RKO (cell line): Measurements from ENCODE around the gene NT5DC2.

Experiments
- DNase-seq: peaks from one replicate; pipeline ENCODE4 v3.0.0-alpha.2; 2016; ENCODE audit warnings: low spot score

The NT5DC2 gene

DNA sequence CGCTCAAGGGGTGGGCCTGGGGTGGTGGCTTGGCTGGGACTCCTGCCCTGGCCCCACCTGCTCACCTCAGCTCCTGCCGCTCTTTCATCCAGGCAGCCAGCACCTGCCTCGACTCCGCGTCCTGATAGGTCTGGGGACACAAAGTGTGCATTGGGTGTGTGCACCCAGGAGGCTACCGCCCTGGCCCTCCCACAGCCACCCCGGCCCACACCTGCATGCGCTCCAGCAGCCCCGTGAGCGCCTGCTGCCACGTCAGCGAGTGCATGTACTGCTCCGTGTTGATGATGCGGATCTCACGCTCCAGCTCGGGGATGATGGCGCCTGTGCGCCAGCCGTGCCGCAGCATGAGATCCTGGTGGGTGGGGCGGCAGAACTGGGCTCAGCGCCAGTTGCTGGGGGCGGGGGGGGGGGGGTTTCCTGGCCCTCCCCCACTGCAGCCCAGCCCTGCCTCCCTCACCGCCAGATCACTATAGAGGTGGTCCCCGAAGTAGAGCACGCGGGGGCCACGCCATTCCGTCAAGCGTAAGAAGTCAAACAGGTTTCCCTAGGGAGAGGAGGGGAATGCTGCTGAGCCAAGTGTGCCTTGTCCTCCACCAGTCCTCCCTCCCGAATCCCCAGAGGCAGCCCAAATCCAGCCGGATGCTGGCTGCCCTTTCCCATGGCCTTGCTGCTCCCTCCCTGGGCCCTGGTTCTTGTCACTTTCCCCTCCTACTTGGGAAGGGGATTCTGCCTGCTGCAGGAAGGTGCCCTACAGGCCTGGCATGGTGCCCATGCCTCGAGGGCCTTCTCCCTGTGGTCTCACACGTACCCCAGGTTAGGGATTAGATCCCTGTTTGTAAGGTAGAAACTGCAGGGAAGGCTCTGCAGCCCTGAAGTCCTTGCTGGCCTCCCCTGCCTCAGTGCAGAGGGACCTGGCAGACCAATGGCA is 8.6 kb downstream of the NT5DC2 start:
- no peak for DNase-seq

DNA sequence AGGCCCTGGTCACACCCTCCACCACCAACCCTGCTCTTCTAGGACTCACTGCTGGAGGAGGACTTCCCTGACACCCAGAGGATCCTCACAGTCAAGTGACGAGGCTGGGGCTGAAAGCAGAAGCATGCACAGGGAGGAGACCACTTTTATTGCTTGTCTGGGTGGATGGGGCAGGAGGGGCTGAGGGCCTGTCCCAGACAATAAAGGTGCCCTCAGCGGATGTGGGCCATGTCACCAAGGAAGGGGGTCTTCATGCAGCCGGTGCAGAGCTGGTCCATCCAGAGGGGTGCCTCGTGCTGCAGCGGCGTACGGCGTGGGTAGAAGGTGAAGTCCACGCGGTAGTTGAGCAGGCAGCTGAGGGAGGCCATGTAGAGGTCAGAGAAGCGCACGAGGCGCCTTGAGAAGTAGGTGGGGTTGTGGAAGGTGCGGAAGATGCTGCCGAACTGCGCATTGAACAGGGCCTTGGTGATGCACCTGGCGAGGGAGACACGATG is 9.4 kb downstream of the NT5DC2 start:
- no peak for DNase-seq

DNA sequence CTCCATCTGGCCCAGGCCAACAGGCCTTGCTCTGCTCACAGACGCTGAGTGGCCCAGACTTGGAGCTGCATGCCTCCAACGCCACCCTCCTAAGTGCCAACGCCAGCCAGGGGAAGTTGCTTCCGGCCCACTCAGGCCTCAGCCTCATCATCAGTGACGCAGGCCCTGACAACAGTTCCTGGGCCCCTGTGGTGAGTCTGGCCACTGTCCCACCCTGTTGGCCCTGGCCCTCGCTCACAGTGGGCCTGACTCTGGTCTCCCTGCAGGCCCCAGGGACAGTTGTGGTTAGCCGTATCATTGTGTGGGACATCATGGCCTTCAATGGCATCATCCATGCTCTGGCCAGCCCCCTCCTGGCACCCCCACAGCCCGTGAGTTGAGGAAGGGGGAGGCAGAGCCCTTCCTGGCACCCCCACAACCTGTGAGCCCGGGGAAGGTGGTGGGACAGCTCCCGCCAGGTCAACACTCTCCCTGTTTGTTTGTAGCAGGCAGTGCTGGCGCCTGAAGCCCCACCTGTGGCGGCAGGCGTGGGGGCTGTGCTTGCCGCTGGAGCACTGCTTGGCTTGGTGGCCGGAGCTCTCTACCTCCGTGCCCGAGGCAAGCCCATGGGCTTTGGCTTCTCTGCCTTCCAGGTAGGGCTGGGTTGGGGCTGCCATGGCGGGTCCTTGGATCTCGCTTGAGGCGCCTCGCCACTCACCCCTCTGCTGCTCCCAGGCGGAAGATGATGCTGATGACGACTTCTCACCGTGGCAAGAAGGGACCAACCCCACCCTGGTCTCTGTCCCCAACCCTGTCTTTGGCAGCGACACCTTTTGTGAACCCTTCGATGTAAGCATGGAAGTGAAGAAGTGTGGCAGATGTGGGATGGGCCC is 10.0 kb downstream of the NT5DC2 start:
- DNase-seq, result no peak

DNA sequence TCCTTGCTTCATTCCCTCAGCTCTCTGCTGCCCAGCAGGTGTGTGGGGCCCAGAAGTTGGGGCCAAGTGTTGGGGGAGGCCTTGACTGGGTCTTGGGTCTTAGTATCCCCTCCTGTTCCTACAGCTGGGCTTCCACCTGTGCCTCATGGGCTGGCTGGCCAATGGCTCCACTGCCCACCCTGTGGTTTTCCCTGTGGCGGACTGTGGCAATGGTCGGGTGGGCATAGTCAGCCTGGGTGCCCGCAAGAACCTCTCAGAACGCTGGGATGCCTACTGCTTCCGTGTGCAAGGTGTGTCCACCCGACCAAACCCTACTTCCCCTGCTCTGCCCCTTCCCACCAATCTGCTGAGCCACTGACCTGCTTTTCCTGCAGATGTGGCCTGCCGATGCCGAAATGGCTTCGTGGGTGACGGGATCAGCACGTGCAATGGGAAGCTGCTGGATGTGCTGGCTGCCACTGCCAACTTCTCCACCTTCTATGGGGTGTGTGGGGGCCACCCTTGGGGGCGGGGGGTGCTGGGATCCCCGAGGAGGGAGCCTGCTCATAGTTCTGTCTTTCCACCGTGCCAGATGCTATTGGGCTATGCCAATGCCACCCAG is 10.9 kb downstream of the NT5DC2 start:
- DNase-seq, result no peak

DNA sequence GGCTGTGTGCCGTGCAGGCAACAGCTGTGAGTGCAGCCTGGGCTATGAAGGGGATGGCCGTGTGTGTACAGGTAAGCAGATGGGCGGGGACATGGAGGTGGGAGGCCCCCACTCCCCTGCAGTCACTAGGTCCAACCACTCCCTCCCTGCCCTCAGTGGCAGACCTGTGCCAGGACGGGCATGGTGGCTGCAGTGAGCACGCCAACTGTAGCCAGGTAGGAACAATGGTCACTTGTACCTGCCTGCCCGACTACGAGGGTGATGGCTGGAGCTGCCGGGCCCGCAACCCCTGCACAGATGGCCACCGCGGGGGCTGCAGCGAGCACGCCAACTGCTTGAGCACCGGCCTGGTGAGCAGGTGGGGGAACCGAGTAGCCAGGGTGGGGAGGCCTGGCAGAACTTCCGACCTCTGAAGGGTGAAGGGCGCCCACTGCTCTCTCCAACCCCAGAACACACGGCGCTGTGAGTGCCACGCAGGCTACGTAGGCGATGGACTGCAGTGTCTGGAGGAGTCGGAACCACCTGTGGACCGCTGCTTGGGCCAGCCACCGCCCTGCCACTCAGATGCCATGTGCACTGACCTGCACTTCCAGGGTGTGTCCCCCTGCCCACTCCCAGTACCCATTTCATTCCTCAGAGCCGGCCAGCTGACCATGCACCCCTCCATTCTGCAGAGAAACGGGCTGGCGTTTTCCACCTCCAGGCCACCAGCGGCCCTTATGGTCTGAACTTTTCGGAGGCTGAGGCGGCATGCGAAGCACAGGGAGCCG is 11.6 kb downstream of the NT5DC2 start:
- no peak for DNase-seq

DNA sequence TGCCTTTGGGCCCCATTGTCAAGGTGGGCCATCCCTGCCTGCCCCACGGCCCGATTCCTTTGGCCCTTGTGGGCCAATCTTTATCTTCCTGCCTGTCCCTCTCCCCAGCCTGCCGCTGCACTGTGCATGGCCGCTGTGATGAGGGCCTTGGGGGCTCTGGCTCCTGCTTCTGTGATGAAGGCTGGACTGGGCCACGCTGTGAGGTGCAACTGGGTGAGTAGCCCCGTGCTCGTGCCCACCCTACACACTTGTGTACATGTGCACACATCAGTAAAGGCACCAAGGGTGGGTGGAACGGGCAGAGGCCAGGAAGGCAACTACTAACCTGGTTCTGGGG is 12.2 kb downstream of the NT5DC2 start:
- no peak for DNase-seq

DNA sequence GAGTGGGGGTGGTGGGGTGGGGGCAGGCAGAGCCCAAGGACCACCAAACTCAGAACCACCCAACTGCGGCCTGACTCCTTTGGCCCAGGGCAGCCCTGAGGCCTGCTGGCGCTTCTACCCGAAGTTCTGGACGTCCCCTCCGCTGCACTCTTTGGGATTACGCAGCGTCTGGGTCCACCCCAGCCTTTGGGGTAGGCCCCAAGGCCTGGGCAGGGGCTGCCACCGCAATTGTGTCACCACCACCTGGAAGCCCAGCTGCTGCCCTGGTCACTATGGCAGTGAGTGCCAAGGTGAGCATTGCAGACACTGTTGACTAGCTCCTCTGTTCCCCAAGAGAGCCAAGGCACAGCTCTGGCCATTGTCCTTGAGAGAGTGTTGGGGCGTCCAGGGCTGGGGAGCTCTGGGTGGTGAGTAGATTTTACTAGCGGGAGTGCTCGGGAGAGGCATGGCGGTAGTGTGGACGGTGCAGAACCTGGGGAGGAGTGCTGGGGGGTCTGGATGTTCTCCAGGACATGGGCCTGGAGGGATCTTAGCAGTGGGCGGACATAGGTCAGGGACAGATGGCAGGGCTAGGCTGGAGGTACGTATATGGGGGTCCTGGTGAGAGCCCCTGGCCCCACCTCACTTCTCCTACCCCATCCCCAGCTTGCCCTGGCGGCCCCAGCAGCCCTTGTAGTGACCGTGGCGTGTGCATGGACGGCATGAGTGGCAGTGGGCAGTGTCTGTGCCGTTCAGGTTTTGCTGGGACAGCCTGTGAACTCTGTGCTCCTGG is 12.8 kb downstream of the NT5DC2 start:
- no peak for DNase-seq

DNA sequence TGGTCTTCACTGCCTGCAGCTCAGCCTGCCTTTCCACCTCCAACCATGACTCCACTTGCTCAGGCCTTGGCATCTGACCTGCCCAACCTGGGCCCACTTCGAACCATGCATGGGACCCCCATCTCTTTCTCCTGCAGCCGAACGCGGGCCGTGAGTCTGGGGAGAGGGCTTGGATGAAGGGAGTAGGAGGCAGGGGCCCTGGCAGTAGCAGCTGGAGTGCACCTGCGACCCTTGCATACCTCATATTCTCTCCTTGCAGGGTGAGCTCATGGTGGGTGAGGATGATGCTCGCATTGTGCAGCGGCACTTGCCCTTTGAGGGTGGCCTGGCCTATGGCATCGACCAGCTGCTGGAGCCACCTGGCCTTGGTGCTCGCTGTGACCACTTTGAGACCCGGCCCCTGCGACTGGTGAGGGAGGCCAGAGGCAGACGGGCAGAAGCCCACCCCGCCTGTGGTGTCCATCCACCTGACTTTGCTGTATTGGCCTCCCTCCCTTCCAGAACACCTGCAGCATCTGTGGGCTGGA is 13.5 kb downstream of the NT5DC2 start:
- no peak for DNase-seq

DNA sequence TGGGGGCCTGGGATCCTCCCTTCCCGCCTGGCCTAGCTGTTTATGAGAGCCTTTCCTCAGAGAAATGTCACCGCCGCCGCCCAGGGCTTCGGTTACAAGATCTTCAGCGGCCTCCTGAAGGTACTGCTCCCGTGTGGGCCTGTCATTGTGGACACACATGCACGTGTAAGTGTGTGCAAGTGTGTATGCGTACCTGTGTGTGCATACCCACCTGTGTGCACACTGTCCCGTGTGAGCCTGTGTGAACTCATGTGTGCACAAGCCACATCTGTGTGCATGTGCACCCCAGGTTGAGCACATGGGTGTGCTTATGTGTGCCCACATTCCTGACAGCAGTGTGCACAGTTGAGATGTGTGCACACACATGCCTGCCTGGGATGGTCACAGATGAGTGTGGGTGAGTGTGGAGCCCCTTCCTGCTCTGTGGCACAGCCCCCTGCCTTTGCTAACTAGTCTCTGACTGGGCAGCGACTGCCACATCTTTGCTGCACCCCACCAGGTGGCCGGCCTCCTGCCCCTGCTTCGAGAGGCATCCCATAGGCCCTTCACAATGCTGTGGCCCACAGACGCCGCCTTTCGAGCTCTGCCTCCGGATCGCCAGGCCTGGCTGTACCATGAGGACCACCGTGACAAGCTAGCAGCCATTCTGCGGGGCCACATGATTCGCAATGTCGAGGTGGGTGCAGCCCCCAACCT is 14.1 kb downstream of the NT5DC2 start:
- no peak for DNase-seq

DNA sequence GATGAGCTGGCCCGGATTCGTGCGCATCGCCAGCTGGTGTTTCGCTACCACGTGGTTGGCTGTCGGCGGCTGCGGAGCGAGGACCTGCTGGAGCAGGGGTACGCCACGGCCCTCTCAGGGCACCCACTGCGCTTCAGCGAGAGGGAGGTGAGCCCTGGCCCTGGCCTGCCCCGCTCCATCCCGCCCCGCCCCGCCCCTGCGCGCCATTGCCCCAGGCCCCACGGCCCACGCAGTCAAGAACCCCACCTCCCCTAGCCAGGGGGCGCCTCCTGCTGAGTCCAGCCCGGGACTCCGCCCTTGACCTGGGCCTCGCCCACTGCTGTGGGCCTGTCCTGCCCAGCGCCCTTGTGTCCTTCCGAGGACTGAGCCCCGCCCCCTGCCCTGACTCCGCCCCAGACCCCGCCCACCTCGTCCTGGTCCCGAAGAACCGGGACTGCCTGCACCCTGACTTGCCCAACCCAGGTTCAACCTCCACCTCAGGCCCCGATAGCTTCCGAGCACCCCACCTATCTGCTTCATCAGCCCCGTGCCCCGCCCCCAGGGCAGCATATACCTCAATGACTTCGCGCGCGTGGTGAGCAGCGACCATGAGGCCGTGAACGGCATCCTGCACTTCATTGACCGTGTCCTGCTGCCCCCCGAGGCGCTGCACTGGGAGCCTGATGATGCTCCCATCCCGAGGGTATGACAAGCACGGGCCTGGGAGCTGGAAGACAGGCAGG is 14.8 kb downstream of the NT5DC2 start:
- DNase-seq, result no peak

DNA sequence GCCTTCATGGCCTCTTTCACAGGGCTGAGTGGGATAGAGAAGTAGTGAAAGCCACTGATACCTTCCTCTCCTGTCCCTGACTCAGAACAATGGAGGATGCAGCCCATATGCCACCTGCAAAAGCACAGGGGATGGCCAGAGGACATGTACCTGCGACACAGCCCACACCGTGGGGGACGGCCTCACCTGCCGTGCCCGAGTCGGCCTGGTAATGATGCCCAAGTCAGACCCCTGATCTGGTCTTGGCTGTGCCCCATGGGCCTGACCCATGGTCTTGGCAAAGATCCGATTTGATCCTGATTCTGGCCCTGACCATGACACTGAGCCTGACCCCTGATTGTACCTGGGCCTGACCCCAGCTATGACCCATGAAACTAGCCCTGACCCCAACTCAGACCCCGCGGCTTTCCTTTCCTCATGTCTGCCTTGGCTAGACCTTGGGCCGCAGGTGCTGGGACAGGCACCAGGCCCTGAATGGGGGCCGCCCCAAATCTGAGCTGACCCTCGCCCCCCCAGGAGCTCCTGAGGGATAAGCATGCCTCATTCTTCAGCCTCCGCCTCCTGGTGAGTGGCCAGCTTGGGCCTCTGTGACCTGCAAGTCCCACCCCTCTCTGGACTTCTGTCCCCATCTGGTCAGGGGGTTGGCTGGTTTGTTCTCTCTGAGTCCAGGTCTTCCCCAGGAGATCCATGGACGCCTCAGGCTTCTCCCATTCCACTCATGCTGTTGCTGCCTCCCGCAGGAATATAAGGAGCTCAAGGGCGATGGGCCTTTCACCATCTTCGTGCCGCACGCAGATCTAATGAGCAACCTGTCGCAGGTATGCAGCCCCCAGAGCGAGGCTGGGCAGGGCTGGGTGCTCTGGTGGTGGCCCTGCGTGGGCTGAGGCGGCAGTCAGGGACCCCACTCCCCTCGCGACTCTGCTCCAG is 15.6 kb downstream of the NT5DC2 start:
- DNase-seq, result no peak

DNA sequence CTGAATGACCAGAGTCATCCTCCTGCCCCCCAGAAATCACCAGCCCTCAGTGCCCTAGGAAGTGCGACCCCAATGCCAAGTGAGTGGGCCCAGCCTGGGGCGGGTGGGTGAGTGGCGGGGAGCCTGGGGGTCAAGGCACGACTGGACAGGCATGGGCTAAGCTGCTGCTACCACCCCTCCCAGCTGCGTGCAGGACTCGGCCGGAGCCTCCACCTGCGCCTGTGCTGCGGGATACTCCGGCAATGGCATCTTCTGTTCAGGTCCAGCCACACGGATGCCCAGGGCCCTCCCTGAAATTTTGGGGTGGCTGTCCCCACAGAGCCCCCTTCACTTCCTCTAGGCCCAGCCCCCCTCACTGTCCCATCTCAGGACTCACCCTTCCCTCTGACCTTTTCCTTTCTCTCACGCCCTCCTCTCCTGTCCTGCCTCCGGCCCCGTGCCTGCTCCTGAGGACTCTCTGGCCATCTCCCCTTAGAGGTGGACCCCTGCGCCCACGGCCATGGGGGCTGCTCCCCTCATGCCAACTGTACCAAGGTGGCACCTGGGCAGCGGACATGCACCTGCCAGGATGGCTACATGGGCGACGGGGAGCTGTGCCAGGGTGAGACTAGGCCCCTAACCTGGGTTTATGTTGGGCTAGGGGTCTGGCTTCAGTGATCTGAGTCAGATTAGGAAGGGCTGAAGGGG is 17.0 kb downstream of the NT5DC2 start:
- DNase-seq, result no peak

DNA sequence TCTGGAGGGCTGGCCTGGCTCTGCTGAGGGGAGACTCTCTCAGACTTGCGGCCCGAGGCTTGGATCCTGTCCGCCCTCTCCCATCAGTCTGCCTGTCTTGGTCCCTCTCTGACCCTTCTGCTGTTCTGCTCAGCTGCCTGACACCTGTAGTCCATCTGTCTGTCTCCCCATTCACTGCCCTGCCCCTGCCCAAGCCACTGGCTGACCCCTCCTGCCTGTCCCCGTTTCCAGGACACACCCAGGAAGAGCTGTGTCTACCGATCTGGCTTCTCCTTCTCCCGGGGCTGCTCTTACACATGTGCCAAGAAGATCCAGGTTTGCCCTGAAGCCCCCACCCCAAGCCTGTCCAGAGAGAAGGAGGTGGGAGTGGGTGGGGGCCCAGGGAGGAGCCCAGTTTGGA is 18.5 kb downstream of the NT5DC2 start:
- no peak for DNase-seq

DNA sequence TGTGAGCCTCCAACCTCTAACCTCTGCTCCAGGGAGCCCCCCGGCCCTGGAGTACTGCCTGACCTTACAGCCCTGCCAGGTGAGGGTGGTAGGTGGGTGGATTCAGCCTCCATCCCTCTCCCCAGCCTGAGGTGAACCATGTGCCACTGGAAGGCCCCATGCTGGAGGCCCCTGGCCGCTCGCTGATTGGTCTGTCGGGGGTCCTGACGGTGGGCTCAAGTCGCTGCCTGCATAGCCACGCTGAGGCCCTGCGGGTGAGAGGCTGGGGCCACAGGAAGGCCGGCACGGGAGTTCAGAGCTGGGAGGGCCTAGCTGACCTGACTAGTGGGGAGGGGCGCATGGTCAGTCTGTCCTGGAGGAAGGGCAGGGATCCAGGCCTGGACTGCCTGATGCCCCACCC is 19.1 kb downstream of the NT5DC2 start:
- DNase-seq, result no peak

DNA sequence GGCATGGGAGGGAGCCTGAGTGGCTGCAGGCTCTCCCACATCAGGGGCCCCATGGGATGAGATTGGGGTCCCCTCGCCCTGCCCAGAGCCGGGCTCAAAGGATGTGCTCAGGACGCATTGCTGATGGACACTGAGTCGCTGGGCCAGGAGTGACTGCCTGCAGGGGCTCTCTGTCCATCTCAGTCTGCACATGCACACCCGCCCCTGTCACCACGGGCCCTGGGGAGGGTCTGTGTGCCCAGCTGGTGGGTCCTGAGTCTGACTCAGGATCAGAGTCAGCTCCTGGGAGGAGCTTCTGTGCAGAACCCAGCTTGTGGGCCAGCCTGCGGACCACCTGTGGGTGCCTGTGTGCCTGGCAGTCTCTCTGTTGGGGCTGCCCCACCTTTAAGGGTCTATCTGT is 20.4 kb downstream of the NT5DC2 start:
- no peak for DNase-seq

DNA sequence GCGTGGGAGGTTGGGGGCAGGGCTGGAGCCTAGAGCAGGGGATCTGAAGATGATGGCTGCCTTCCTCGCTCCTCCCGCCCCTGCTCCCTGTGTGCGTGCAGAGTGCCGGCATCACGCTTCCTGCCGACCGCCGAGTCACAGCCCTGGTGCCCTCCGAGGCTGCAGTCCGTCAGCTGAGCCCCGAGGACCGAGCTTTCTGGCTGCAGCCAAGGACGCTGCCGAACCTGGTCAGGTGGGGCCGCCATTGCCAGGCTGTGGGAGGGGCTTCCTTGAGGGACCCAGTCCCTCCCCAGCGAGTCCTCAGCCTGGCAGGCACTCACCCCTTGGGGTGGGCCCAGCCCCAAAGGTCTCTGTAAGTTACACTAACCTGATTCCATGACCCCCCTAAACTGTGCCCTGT is 20.9 kb downstream of the NT5DC2 start:
- DNase-seq, result no peak

DNA sequence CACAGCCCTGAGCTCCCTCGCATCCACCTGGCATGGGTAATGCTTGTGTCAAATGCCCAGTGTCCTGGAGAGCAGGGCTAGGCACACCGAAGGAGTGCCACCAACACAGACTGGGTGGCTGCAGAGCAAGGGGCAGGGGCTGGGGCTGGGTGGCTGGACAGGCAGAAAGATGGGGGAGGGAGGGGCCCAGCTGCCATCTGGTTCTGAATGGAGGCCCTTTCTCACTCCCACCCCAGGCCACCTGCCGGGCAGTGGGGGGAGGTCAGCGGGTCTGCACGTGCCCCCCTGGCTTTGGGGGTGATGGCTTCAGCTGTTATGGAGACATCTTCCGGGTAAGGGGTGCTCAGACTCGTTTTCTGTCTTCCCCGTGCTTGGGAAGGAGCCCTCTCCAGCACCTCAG is 21.6 kb downstream of the NT5DC2 start:
- no peak for DNase-seq

DNA sequence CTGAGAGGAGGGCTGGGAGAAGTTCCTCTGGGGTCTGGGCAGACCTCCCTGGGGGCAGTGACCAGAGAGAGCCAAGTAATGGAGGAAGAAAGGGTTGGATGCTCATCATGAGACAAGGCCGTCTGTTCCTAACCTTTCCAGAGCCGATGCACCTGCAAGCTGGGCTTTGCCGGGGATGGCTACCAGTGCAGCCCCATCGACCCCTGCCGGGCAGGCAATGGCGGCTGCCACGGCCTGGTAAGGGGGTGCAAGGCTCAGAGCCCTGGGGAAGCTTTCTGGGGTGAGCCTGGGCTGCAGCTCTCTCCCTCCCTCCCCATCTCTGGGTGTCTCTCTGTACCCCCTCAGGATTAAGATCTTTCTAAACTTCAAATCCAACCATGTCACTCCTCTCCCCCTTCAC is 22.1 kb downstream of the NT5DC2 start:
- no peak for DNase-seq
